HG03064 (cell line): Measurements from ENCODE around the gene NUDT16L1.

Experiments
- ATAC-seq: cut with Tn5 transposase; IDR thresholded peaks from one replicate; pipeline ENCODE4 v1.9.1; 2021; ENCODE audit warnings: low read depth; ENCODE audit not compliant: unreplicated experiment

NUDT16L1 gene

DNA sequence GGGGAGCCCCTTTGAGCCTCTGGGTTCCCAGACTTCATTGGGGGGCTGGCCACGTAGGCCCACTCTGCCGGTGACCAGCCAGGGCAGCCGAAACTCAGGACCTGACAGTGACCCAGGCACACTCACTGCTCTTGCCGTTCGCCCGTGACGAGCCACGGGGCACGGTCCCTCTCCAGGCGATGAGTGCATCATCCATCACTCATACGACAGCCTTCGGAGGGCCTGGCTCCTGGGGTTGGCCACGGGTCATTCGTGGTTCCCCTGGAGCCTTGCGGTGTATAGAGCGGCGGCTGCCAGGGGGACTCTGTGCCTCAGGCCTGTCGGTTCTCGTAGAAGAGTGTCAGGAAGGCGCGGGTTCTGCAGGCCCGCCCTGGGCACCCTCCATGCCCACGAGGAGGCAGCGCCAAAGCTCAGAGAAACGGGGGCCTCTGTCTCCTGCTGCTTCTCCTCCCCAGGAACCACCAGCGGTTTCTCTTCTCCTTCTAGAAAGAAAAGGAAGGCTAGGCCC is 11.2 kb upstream of the NUDT16L1 start:
- ATAC-seq, result no peak

- ATAC-seq, result no peak
These were observed 10.6 kb upstream of the NUDT16L1 start for GRCh38 chr16:4682616-4683254.

DNA sequence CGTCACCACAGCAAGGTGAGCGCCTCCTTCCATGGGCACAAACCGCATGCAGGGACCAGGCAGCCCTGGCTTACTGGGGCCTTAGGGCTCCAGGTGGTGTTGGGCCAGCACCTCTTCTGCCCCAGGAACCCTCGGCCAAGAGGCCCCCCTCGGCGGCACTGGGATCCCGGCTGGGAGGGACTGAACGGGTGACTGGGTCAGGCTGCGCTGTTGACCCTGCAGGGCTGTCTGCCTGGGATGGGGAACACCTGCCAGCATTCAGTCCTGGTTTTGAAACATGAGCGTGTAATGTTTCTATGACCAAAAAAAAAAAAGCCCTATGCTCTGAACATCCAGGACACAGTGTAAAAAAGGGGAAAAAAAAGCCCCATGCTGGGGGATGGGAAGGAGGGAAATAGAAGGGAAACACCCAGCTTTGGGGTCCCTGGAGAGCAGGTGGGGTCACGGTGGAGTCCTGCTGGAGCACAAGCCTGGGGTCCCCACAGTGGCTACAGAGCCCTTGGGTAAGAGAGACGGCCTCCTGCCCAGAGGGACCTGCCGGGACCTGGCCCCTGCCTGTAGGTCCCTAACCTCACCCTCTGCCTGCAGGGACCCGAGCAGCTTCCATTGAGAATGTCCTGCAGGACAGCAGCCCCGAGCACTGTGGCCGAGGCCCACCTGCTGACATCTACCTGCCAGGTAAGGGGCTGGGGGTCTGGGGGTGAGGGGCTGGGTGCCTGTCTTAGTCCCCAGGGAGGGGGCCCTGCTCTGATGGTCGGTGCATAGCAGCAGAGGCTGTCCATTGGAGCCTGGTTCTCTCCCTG is 9.9 kb upstream of the NUDT16L1 start:
- ATAC-seq, result no peak

DNA sequence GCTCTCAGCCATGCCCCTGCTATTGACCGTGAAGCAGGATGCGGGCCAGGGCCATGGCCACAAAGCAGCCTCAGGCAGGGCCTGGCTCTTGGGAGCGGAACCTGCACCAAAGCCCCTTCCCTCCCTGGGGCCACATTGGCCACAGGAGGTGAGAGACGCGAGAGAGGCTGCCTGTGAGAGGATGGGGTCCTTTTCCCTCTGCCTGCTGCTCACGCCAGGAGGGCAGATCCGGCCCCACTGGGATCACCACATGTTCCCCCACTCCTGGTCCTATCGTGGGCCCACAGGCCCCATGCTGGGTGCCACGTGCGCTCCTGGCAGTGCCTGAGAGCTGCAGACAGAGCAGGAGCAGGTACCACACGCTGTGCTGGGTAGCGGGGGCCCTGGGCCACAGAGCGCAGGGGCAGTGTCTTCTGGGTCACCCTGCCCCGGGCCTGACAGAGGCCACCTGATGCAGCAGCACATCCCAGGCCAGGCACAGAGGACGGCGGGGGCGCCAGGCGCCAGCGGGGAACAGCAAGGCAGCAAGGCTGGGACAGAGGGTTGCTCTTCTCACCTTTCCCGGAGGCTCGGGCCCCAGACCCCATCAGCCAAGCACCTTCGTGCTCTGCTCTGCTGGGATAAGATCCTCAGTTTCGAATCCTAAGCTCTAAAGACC is 9.2 kb upstream of the NUDT16L1 start:
- no peak for ATAC-seq

GRCh38 chr16:4684763-4685162 is 8.6 kb upstream of the NUDT16L1 start:
- ATAC-seq, result no peak

- ATAC-seq, result no peak
These were observed 8.1 kb upstream of the NUDT16L1 start for GRCh38 chr16:4685292-4685691.

DNA sequence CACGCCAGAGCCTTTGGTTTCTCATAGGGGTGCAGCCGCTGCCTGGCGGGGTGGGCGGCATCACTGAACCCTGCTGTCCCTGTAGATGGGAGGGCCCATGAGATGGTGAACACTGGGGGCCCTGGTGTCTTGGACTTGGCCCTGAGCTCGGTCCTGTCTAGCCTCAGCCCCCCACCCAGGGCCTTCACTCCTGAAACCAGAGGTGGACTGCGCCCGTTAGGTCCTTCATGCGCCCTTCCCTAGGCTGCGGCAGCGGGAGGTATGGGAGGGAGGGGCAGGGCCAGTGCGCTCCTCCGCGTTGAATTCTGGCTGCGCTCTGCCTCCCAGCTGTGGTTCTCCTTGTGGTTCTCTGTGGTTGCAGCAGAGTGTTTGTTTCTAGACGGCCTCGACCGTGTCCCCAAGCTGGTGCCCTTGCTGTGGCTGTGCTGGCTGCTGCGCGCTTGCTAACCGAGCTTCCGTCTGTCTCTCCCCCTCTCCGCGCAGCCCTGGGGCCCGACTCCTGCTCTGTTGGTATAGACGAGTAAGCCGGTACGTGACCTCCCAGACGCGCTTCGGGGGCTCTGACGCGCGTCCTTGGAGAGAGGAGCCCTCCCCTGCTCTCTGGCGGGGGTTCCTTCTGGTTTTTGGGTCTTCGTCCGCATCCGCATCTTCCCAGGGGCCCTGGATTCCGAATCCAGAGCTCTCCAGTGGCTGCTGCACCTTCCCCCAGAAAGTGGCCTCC is 7.4 kb upstream of the NUDT16L1 start:
- ATAC-seq, result no peak

DNA sequence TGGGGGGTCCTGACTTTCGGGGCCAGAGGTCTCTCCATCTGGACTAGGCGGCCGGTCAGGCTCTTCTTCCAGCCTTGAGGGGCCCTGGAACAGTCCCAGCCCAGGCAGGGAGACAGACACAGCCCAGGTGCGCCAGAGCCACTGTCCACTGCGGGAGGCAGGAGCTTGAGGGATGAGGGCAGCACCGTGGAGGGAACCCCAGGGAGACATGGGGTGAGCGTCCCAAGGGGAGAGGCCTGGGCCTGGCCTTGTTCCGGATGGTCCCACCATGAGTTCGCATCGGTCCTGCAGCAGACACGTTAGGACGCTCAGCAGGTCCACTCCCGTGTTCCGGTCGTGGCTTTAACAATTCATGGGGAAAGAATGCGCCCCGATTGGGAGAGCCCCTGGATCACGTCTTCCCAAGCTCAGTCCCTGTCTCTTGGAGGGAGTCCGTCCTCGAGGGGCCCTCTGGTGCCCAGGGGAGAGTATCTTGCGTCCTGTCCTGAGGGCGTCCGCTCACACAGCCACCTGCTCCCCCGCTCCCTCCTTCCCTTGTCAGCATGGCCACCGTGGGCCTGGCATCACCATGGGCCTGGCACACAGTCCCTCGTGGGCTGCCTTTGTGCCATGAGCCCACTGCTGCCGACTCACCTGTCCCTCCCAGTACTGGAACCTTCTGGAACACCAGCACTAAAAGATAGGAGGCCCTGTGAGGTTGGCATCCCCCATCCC is 6.7 kb upstream of the NUDT16L1 start:
- ATAC-seq, result no peak

DNA sequence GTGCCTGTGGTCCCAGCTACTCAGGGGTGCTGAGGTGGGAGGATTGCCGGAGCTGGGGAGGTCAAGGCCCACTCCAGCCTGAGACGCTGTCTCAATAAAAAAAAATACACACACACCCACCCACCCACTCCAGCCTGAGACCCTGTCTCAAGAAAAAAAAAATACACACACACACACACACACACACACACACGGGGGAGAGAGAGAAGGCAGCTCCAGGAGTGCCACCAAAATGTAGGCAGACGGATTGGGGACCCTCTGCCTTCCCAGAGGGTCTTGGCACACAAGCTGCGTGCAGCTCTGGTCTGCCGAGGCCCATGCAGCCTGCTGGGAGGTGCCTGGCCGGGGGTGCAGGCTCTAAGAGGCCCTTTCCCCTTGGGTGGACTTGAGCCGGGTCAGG is 5.9 kb upstream of the NUDT16L1 start:
- no peak for ATAC-seq

DNA sequence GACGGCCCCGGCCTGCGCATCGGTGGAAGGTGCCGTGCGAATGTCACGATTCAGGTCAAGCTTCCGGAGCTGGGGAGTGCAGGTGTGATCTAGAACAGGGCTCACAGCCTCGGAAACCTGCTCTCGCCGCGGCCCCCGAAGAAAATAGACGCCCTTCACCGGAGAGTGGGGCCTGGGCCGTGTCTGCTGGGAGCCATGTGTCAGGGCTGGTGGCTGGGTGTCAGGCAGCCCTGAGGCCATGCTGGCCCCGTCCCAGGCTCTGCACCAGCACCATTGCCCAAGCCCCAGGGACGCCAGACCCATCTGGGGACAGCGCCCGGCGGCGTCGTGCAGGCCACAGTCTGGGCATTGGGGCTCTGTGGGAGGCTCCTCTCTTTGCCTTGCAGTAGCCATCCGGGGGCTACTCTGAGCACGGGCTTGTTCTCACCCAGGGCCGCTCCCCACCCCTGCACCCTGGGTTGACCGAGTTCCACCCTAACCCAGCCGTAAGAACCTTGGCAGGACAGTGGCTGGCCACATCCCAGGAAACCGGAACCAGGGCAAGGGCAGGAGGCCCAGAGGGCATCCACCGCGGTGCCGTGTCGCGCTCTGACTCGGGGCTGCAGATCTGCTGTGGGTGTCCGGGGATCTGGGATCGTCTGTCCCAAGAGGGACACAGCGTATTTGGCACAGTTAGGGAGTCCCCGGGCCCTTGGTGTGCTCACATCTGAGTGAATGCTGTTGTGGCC is 5.3 kb upstream of the NUDT16L1 start:
- ATAC-seq, result no peak

DNA sequence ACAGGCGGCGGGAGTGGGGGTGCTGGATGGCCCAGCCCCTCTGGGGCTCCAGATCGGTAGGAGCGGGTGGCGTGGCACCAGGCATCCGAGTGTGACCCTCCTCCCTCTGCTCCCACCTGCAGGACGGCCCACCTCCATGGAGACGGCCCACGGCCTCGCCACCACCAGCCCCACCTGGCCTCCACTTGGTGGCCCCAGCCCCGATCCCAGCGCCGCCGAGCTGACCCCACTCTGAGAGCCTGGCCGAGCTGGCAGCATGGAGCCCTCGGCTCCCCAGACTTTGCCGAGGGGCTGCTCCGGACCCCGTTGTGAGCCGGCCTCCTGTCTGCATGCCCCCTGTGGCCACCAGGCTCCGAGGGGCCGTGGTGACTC is 4.7 kb upstream of the NUDT16L1 start:
- ATAC-seq, result no peak

DNA sequence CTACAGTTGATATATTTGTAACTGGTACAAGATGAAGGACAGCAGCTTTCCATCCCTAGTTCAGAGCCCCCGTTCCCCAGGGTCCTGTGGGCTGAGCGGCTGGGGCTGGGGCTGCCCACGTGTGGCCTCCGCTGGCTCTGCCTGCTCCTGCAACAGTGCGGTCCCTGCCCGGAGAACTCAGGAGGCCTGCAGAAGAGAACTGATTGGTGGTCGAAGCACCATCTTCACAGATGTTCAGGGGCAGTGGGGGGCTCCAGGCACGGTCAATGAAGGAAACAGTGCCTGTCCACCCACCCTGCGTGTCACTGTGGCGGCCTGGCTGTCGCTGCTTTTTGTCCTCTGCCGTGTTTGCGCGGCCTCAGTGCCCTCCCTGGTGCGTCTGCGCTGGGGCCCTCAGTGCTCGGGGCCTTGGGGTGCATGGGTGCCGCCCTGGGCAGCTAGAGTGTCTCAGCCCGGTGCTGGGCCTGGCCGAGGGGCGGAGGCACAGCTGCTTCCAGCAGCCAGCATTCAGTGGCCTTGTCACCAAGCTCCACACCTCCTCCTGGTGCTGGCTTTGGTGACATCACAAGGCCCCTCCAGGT is 4.2 kb upstream of the NUDT16L1 start:
- ATAC-seq, result no peak

DNA sequence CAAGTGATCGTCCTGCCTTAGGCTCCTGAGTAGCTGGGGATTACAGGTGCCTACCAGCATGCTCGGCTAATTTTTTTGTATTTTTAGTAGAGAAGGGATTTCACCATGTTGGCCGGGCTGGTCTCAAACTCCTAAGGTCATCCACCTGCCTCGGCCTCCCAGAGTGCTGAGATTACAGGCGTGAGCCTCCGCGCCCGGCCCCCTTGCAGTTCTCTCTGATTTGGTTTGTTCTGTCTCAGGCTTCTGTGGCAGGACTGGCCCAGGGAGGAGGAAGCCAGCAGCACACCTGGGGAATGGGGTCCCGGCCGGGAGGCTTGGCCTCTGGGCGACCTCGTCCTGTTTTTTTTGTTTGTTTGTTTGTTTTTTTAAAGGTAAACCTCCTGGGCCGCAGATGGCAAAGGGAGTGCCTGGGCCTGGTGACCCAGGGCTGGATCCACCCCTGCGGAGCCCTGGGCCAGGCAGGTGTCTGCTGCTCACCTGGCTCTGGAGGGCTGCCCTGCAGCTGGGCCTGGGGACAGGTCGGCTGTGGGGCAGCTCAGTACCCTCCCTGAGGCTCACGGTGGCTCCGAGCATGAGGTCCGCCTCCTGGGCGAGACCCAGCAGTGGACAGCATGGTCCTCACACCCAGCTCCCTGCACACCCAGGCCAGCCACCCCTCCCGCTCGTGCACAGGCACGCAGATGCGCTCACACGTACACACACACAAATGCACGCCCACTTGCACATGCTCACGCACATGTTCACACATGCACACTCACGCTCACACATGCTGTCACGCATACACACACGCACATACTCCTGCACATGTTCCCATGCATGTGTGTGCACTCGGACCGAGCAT is 3.3 kb upstream of the NUDT16L1 start:
- no peak for ATAC-seq

GRCh38 chr16:4690946-4691665 is 2.3 kb upstream of the NUDT16L1 start:
- no peak for ATAC-seq

DNA sequence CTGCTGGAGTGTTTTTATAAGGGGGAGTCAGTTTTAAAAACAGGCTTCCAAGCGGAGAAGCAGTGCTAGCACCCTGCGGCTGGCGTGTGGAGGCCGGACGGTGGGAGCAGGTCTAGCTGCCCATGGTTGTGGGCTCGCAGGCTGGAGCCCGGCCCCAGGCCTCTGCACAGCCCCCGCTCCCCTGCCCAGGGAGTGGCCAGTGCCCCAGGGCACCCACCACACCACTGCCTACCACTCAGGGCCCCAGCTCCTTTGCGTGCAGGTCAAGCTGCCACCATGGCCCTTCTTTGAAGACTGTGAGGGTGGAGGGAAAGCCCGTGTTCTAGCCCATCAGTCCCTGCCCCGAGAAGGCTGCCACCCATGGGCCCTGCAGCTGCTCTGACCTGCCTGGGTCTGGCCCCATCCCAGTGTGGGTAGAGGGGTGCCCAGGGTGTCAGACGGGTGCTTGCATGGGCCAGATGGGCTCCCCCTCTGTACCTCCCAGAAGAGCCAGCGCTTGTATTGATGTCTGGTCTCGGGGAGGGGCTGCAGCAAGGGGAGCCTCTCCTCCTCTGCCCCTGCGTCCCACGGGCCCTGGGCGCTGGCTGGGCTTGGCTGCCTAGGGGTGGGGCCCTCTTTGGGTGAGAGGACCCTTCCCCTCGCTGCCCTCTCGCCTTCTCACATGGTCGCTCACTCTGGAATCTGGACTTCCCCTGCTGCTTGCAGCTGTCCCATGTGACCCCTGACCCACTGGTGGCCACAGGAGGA is 1.5 kb upstream of the NUDT16L1 start:
- no peak for ATAC-seq

GRCh38 chr16:4692460-4693295 is 684 bp upstream of the NUDT16L1 start:
- peak; percentile 4 for ATAC-seq
